GM10266 (cell line): ENCODE results near the gene TNFRSF1B.

ENCODE experiments used
- DNase-seq: peaks from one replicate; pipeline ENCODE4 v3.0.0; 2012; ENCODE audit errors: extremely low spot score
- CTCF ChIP-seq: IDR thresholded peaks from 2 replicates; pipeline ENCODE4 v1.5.1; 2012; ENCODE audit warnings: mild to moderate bottlenecking, low read depth; ENCODE audit not compliant: control insufficient read depth, insufficient read depth; ENCODE audit errors: missing control alignments

Gene TNFRSF1B

DNA sequence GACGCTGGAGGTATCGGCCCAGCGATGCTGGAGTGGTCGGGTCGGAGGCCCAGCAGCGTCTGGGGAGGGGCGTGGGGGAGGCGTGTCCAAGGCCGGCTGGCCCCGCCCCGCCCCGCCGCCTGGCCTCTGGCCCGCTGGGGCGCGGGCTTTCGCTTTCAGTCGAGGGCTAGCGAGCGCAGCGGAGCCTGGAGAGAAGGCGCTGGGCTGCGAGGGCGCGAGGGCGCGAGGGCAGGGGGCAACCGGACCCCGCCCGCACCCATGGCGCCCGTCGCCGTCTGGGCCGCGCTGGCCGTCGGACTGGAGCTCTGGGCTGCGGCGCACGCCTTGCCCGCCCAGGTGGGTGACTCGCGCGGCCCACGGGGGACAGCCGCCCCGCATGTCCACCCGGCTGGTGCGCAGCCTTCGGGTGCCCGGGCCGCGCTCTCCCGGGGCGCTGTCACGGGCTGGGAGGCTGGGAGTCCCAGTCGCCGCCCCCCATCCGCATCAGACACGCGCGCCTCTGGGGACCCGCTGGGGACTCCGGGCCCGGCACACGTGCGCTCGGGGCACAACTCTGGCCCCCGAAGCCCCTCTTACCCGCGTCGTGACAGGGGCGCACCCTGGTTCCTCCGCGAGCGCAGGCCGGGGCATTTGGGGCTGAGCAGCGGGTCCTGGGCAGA, at the start of gene TNFRSF1B:
Gene TNFRSF1B (plus strand): TSS at position 158 of the 659 bp plus-strand sequence. CDS start 101 bp downstream, at position 259.
- peak; percentile 94 for DNase-seq
- TF ChIP-seq CTCF = no peak

DNA sequence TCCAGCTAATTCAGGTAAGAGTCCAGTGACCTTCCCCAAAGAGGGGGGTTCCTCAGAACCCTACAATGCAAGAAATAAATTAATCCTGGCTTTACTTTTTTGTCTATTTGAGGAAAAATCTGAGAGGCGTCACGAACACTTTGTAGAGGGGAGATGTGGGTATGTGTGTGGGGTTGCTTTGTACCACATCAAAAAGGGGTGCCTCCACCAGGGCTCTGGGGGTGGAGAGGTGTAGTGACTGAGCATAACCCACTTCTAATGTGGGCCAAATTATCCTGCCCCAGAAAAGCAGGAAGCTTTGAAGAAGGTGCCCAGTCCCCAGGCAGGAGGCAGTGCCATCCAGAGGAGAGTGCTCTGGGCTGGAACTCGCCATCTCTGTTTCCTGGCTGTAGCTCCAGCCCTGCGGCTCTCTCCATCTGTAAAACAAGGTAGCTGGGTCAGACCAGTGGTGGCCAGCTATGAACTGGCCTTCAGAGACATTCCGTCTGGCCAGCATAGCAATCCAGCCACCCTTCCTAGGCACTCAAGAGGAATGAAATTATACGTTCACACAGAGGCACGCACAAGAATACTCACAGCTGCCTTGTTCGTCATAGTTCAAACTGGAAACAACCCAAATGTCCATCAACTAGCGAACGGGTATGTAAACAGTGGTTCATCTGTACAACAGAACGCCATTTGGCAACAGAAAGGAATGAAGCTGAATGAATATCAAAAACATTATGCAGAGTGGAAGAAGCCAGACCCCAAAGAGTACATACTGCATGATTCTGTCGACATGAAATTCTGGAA, 45.4 kb upstream of the TNFRSF1B start:
- no peak for DNase-seq
- TF ChIP-seq CTCF = no peak

DNA sequence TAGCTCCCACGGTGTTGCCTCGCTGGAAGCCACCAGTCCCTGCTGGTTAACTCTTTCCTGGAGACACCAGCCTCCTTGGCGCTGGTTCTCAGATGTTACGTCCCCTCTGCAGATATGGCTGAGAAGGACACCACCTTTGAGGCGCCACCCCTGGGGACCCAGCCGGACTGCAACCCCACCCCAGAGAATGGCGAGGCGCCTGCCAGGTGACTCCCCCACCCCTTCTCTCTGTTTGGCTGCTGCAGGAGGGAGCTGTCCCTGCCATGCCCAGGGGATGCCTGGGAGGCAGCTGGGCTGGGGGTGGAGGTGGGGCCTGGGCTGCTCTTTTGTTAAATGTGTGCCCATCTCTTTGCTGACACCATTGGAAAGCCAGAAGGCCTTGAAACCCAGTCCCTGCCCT, 43.6 kb upstream of the TNFRSF1B start:
- DNase-seq = no peak
- no peak for TF ChIP-seq CTCF

DNA sequence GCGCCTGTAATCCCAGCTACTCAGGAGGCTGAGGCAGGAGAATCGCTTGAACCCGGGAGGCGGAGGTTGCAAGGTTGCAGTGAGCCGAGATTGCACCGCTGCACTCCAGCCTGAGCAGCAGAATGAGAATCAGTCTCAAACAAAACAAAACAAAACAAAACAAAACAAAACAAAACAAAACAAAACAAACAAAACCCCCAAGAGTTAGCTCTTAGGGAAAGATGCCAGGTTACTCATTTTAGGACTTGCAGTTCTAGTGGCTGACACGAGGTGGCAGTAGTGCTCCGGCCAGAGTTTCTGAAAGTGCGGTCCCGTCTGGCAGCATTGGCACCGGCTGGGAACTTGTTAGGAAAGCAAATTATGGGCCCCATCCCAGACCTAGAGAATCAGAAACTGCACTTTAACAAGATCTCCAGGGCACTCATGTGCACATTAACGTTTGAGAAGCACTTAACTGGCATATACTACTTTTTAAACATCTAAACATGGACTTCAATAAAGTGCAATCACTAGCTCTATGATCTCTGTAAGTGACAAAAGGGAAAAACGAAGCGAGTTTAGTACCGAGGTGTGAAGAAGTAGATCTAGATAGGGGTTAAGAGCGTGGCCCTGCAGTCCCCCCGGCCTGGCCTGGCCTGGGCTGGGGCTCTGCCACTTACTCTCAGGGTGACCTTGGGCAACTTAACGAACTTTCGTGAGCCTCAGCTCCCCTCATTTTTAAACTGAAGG, 41.9 kb upstream of the TNFRSF1B start:
- peak; percentile 64 for DNase-seq
- peak; percentile 93 for TF ChIP-seq CTCF

- TF ChIP-seq CTCF = no peak
- DNase-seq = no peak
Observed at GRCh38 chr1:12125422-12126355, 41.1 kb upstream of the TNFRSF1B start.

DNA sequence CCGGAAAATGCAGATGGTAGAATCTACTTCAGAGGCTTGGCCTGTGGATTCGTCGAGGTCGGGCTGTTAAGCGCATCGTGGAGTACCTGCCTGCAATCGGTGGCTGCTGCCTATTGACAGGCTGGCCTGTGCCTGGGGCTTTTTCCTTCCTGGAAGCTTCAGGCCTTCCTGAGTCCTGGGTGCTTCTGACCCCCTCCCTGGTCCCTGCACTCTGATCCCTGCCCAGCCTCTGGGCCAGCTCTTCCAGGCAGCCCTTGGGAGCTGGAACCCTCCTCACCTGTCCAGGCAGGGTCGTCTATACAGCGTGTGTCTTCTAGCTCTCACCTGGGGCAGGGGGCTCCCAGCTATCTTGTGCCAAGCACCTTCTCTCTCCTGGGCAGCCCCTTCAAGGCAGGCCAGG, 40.0 kb upstream of the TNFRSF1B start:
- no peak for TF ChIP-seq CTCF
- no peak for DNase-seq
